OCI-LY7 (cell line): ENCODE results near the gene ZNF337. TPM values are rescaled to one million over a fixed set of nuclear protein-coding genes. Genes with fewer than 3 reads are reported as not detected.
"Not testable (repeated sequence)": the region's sequence is repeated elsewhere in the genome, so short reads cannot be mapped to it uniquely, and the experiment has no call there.

Experiments
- BruUV-seq: library from RNA; stranded (reverse); fragments of 400-500 nt; replicated peaks from 2 replicates; lab custom pipeline; 2021; lab: Mats Ljungman, UMichigan
- CTCF ChIA-PET: fragments of 300-600 bp; sonication (Branson Sonifier 250); formaldehyde crosslinking; loops from one replicate; lab custom pipeline; 2022; ENCODE audit warnings: antibody characterized with exemption; ENCODE audit not compliant: unreplicated experiment; lab: Charles Lee
- POLR2A ChIA-PET: fragments of 300-600 bp; sonication (Branson Sonifier 250); formaldehyde crosslinking; loops from one replicate; lab custom pipeline; 2022; ENCODE audit warnings: antibody characterized with exemption; lab: Charles Lee
- DNase-seq: peaks from one replicate; pipeline ENCODE4 v3.0.0-alpha.2; 2015; ENCODE audit warnings: low spot score
- H2AFZ ChIP-seq: fragments of 200-600 bp; sonication (generic), shearing (Covaris generic); 2 replicates; pipeline ENCODE4 v1.6.1; 2014; ENCODE audit warnings: mild to moderate bottlenecking, antibody characterized with exemption, low read length, moderate library complexity
- H3K27ac ChIP-seq: fragments of 200-600 bp; sonication (generic); 2 replicates; pipeline ENCODE4 v1.5.1; 2014; ENCODE audit warnings: mixed run types, low read depth, mild to moderate bottlenecking, moderate library complexity, low read length, inconsistent platforms; ENCODE audit not compliant: poor library complexity, severe bottlenecking
- H3K36me3 ChIP-seq: fragments of 200-600 bp; sonication (generic); 2 replicates; pipeline ENCODE4 v1.6.1; 2014; ENCODE audit warnings: mild to moderate bottlenecking, antibody characterized with exemption, low read length, moderate library complexity, mixed read lengths; ENCODE audit not compliant: insufficient read depth
- H3K4me1 ChIP-seq: fragments of 200-600 bp; sonication (generic); 2 replicates; pipeline ENCODE4 v1.5.1; 2014; ENCODE audit warnings: mild to moderate bottlenecking, low read length; ENCODE audit not compliant: insufficient read depth, poor library complexity, severe bottlenecking
- H3K4me2 ChIP-seq: fragments of 200-600 bp; sonication (generic); 2 replicates; pipeline ENCODE4 v1.6.1; 2014; ENCODE audit warnings: mild to moderate bottlenecking, low read length
- H3K4me3 ChIP-seq: fragments of 200-600 bp; sonication (generic); 2 replicates; pipeline ENCODE4 v1.5.1; 2014; ENCODE audit warnings: mild to moderate bottlenecking, low read depth, low read length; ENCODE audit not compliant: poor library complexity, severe bottlenecking
- H3K79me2 ChIP-seq: fragments of 200-600 bp; sonication (generic); 2 replicates; pipeline ENCODE4 v1.6.1; 2016; ENCODE audit warnings: low read depth, mild to moderate bottlenecking, low read length, moderate library complexity, mixed read lengths; ENCODE audit not compliant: insufficient read depth
- H3K9me2 ChIP-seq: fragments of 200-600 bp; sonication (generic); 2 replicates; pipeline ENCODE4 v1.6.1; 2016; ENCODE audit warnings: mild to moderate bottlenecking, low read length, mixed read lengths; ENCODE audit not compliant: insufficient read depth
- H3K9me3 ChIP-seq: fragments of 200-600 bp; sonication (generic); 2 replicates; pipeline ENCODE4 v1.6.1; 2014; ENCODE audit warnings: mild to moderate bottlenecking, mixed run types, low read length, mixed read lengths
- H4K20me1 ChIP-seq: fragments of 200-600 bp; sonication (generic); 2 replicates; pipeline ENCODE4 v1.6.1; 2014; ENCODE audit warnings: mild to moderate bottlenecking, antibody characterized with exemption, low read length, moderate library complexity, mixed read lengths; ENCODE audit not compliant: insufficient read depth
- EZH2phosphoT487 ChIP-seq: fragments of 200-600 bp; sonication (generic); IDR thresholded peaks from 2 replicates; pipeline ENCODE4 v1.6.1; 2018; ENCODE audit warnings: low read depth, borderline replicate concordance, mild to moderate bottlenecking, mixed run types, antibody characterized with exemption, low read length, moderate library complexity, mixed read lengths
- intact Hi-C: fragments of 100-400 bp; cut with micrococcal nuclease; formaldehyde crosslinking; loops from one replicate; pipeline ENCODE4 v1.10.0; 2022; ENCODE audit not compliant: unreplicated experiment
- total RNA-seq, 2 experiments: library from RNA; depleted of rRNA in 1 of 2; stranded (reverse); fragments of >200 nt in 1 of 2; shearing (Covaris generic) in 1 of 2; gene quantifications; 2 replicates each; pipeline ENCODE4 v1.2.3, GENCODE V29; 2014 to 2022
- TF ChIP-seq, protein P1 (sequence below): fragments of 200-600 bp; sonication (generic); conservative IDR thresholded peaks from 2 replicates; pipeline ENCODE4 v1.5.1; 2014; ENCODE audit warnings: mild to moderate bottlenecking, antibody characterized with exemption, low read length, moderate library complexity, mixed read lengths

Gene ZNF337
- total RNA-seq, 2 experiments from 2014 or later = 13.3 to 15.1 TPM

DNA sequence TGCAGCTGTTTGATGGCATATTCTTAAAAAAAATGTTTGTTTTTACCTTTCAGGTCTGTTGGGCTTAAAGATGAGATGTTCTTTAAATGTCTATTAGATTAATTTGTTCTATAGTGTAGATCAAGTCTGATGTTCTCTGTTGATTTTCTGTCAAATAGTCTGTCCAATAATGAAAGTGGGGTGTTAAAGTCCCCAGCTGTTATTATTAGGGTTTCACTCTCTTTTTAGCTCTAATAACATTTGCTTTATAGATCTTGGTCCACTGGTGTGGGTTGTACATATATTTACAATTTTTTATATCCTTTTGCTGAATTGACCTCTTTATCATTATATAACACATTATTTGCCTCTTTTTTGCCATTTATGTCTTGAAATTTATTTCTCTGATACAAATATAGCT, 11.0 kb upstream of the ZNF337 start:
- BruUV-seq = no TSS peak
- no peak for DNase-seq
- Histone ChIP-seq H3K36me3 (no peaks in the 10 kb centered on the region), H3K4me2 (no peak overlapping the region), H4K20me1 (no peaks in the 10 kb centered on the region), H3K9me3 (no peaks in the 10 kb centered on the region), H3K4me1 (no peaks in the 10 kb centered on the region), H2AFZ (no peak overlapping the region), H3K9me2 (no peaks in the 10 kb centered on the region), H3K4me3 (no peak overlapping the region), H3K79me2 (no peaks in the 10 kb centered on the region), H3K27ac (no peak overlapping the region)
- TF ChIP-seq, protein P1, sequence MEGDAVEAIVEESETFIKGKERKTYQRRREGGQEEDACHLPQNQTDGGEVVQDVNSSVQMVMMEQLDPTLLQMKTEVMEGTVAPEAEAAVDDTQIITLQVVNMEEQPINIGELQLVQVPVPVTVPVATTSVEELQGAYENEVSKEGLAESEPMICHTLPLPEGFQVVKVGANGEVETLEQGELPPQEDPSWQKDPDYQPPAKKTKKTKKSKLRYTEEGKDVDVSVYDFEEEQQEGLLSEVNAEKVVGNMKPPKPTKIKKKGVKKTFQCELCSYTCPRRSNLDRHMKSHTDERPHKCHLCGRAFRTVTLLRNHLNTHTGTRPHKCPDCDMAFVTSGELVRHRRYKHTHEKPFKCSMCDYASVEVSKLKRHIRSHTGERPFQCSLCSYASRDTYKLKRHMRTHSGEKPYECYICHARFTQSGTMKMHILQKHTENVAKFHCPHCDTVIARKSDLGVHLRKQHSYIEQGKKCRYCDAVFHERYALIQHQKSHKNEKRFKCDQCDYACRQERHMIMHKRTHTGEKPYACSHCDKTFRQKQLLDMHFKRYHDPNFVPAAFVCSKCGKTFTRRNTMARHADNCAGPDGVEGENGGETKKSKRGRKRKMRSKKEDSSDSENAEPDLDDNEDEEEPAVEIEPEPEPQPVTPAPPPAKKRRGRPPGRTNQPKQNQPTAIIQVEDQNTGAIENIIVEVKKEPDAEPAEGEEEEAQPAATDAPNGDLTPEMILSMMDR = no peak
- no peak for TF ChIP-seq EZH2phosphoT487
- POLR2A ChIA-PET = no interaction called here
- CTCF ChIA-PET = no interaction called here
- intact Hi-C loops = no loop called here

DNA sequence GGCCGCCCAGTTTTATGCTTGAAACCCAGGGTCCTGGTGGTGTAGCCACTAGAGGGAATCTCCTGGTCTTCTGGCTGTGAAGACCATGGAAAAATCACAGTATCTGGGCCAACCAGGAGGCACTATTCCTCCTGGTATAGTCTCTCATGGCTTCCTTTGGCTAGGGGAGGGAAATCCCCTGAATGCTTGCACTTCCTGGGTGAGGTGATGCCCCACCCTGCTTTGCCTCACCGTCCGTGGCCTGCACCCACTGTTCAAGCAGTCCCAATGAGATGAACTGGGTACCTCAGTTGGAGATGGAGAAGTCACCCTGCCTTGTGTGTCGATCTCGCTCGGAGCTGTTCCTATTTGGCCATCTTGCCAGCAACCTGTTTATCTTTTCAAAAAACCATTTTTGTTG, 10.1 kb upstream of the ZNF337 start:
- Histone ChIP-seq H3K9me2 (no peaks in the 10 kb centered on the region), H4K20me1 (no peaks in the 10 kb centered on the region), H3K4me3 (no peak overlapping the region), H3K36me3 (no peaks in the 10 kb centered on the region), H3K27ac (no peak overlapping the region), H3K9me3 (no peaks in the 10 kb centered on the region), H3K4me1 (no peaks in the 10 kb centered on the region), H3K79me2 (no peaks in the 10 kb centered on the region), H3K4me2 (no peak overlapping the region), H2AFZ (no peak overlapping the region)
- ChIA-PET CTCF (no interaction called here), POLR2A (no interaction called here)
- no TSS peak for BruUV-seq
- intact Hi-C loops = no loop called here
- TF ChIP-seq, protein P1 = no peak
- no peak for TF ChIP-seq EZH2phosphoT487
- no peak for DNase-seq

DNA sequence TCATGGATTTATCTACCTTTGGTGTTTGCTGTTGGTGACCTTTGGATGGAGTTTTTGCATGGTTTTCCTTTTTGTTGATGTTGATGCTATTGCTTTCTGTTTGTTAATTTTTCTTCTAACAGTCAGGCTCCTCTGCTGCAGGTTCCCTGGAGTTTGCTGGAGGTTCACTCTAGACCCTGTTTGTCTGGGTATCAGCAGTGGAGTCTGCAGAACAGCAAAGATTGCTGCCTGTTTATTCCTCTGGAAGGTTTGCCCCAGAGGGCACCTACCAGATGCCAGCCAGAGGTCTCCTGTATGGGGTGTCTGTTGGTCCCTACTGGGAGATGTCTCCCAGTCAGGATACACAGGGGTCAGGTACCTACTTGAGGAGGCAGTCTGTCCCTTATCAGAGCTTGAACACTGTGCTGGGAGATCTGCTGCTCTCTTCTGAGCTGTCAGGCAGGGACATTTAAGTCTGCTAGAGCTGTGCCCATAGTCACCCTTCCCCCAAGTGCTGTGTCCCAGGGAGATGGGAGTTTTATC, 9.2 kb upstream of the ZNF337 start:
- CTCF ChIA-PET = no interaction called here
- Histone ChIP-seq H3K27ac (no peak overlapping the region), H3K79me2 (no peaks in the 10 kb centered on the region), H4K20me1 (no peaks in the 10 kb centered on the region), H2AFZ (no peak overlapping the region), H3K36me3 (no peaks in the 10 kb centered on the region), H3K4me1 (no peaks in the 10 kb centered on the region), H3K9me2 (no peaks in the 10 kb centered on the region), H3K9me3 (no peaks in the 10 kb centered on the region), H3K4me2 (no peak overlapping the region), H3K4me3 (no peak overlapping the region)
- TF ChIP-seq, protein P1 = no peak
- no peak for TF ChIP-seq EZH2phosphoT487
- DNase-seq = no peak
- intact Hi-C loops = no loop called here
- POLR2A ChIA-PET = no interaction called here
- BruUV-seq = no TSS peak

GRCh38 chr20:25704303-25704702, 7.7 kb upstream of the ZNF337 start:
- H3K79me2 ChIP-seq, H3K36me3 ChIP-seq, BruUV-seq, H3K4me2 ChIP-seq, H3K4me1 ChIP-seq, POLR2A ChIA-PET, DNase-seq, H2AFZ ChIP-seq, H3K9me2 ChIP-seq, H3K4me3 ChIP-seq, H3K27ac ChIP-seq, intact Hi-C loops, H4K20me1 ChIP-seq, CTCF ChIA-PET: not testable (repeated sequence)
- H3K9me3 ChIP-seq = peaks cover 11% of the 10 kb centered on the region; the same call in 1 of the 2 replicates
